ENCODE measurements around the gene TLR1.

- TF ChIP-seq FOXM1 (IDR thresholded peaks at IDR 0.05; ENCODE audit: borderline replicate concordance, low read depth): no peak
- TF ChIP-seq MAX (IDR thresholded peaks at IDR 0.05): no peak
- TF ChIP-seq REST (IDR thresholded peaks at IDR 0.05; ENCODE audit: low read depth): no peak
- no peak for TF ChIP-seq TAF1 (IDR thresholded peaks at IDR 0.05; ENCODE audit: low read depth)
- no peak for TF ChIP-seq RAD21 (IDR thresholded peaks at IDR 0.05; ENCODE audit: low read depth)
- no peak for TF ChIP-seq CEBPB (IDR thresholded peaks at IDR 0.05)
- no peak for TF ChIP-seq EP300 (IDR thresholded peaks at IDR 0.05; ENCODE audit: borderline replicate concordance)
Observed at GRCh38 chr4:38794051-38794450, 10.5 kb downstream of the TLR1 start.
